HL-60 (cell line): ENCODE measurements around the gene FOSB.

ENCODE experiments used
- DNase-seq, 2 experiments: peaks; one replicate each; pipeline ENCODE4 v3.0.0-alpha.2; 2010 to 2020; ENCODE audit warnings: low read depth in 1 of 2, low spot score in 1 of 2
- H3K27ac ChIP-seq: fragments of 250-450 bp; sonication (Bioruptor Pico); replicated peaks from 2 replicates; pipeline ENCODE4 v1.5.1; 2020; ENCODE audit warnings: mild to moderate bottlenecking, moderate library complexity
- H3K27me3 ChIP-seq: fragments of 250-450 bp; sonication (Bioruptor Pico); 2 replicates; pipeline ENCODE4 v1.5.1; 2021; ENCODE audit warnings: mild to moderate bottlenecking, moderate library complexity; ENCODE audit not compliant: insufficient read depth, poor library complexity, severe bottlenecking
- H3K4me3 ChIP-seq: replicated peaks from 2 replicates; pipeline ENCODE4 v1.5.1; 2011; ENCODE audit warnings: mild to moderate bottlenecking, control low read depth, low read length; ENCODE audit not compliant: insufficient read depth
- GABPA ChIP-seq: IDR thresholded peaks from 2 replicates; pipeline ENCODE4 v1.6.1; 2012; ENCODE audit warnings: low read depth
- POLR2AphosphoS5 ChIP-seq: IDR thresholded peaks from 2 replicates; pipeline ENCODE4 v1.6.1; 2012; ENCODE audit warnings: low read depth
- REST ChIP-seq: IDR thresholded peaks from 2 replicates; pipeline ENCODE4 v1.6.1; 2012; ENCODE audit warnings: low read depth; ENCODE audit not compliant: insufficient replicate concordance
- SPI1 ChIP-seq: IDR thresholded peaks from 2 replicates; pipeline ENCODE4 v1.6.1; 2012; ENCODE audit warnings: low read depth, mild to moderate bottlenecking, borderline replicate concordance
- TF ChIP-seq, protein P1 (sequence below): IDR thresholded peaks from one replicate; pipeline ENCODE4 v1.5.1; 2011; ENCODE audit warnings: low read length, control low read depth, inconsistent platforms; ENCODE audit not compliant: insufficient read depth

FOSB gene

GRCh38 chr19:45507872-45508416 lies 40.1 kb downstream of the FOSB start:
- H3K27me3 ChIP-seq = no peaks in the 10 kb centered on the region
- no peak for TF ChIP-seq POLR2AphosphoS5
- no peak for TF ChIP-seq SPI1
- TF ChIP-seq GABPA = no peak
- TF ChIP-seq, protein P1, sequence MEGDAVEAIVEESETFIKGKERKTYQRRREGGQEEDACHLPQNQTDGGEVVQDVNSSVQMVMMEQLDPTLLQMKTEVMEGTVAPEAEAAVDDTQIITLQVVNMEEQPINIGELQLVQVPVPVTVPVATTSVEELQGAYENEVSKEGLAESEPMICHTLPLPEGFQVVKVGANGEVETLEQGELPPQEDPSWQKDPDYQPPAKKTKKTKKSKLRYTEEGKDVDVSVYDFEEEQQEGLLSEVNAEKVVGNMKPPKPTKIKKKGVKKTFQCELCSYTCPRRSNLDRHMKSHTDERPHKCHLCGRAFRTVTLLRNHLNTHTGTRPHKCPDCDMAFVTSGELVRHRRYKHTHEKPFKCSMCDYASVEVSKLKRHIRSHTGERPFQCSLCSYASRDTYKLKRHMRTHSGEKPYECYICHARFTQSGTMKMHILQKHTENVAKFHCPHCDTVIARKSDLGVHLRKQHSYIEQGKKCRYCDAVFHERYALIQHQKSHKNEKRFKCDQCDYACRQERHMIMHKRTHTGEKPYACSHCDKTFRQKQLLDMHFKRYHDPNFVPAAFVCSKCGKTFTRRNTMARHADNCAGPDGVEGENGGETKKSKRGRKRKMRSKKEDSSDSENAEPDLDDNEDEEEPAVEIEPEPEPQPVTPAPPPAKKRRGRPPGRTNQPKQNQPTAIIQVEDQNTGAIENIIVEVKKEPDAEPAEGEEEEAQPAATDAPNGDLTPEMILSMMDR = no peak
- no peak for TF ChIP-seq REST
- peak overlapping the region; percentile 96 for H3K4me3 ChIP-seq
- no peak for DNase-seq
- H3K27ac ChIP-seq = peak overlapping the region; percentile 88

GRCh38 chr19:45508417-45508860 lies 40.6 kb downstream of the FOSB start:
- Histone ChIP-seq H3K4me3 (peak overlapping the region; percentile 96), H3K27ac (peak overlapping the region; percentile 88), H3K27me3 (no peaks in the 10 kb centered on the region)
- no peak for DNase-seq
- TF ChIP-seq, protein P1 = no peak
- TF ChIP-seq GABPA (no peak), SPI1 (no peak), POLR2AphosphoS5 (no peak), REST (no peak)

DNA sequence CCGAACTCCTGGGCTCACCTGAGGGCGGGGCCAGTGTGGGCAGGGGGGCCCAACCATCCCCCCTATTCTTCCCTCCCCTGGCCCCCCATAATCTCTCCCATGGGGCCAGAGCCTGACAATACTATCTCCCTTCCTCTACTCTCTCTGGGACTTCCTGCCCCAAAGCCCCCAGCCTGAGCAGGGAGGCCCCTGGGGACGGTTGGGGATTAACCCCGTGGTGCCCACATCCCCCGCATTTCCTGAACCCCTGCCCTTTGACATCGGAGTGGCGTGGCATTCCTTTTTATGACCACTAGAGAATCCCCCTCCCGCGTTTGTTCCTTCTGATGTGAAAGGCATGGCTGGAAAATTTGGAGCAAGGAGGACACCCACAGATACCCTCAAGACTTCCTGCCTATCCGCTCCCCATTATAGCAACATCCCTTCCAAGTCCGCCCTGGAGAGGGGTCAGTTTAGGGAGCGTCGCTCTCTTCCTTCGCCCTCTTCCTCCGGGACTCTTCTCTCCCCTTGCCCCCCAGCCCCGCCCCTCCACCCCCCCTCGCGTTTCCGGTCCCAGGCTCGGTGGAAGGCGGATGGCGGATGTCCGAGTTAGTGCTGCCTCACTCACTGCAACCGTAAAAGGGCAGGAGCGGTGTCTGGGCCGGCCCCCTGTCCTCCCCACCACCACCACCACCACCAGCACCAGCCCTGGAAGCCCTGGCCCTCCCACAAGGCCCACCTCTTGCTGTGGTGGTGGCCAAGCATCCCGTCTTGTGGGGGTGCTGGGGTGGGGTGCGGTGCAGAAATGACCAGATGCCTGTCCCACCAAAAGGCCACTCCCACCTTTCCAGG lies 41.3 kb downstream of the FOSB start:
- H3K27me3 ChIP-seq = no peaks in the 10 kb centered on the region
- peak; percentile 54 to 78 for DNase-seq
- TF ChIP-seq REST = no peak
- no peak for TF ChIP-seq SPI1
- TF ChIP-seq GABPA = no peak
- TF ChIP-seq, protein P1 = no peak
- no peak for TF ChIP-seq POLR2AphosphoS5
- H3K27ac ChIP-seq = peak overlapping the region; percentile 88
- H3K4me3 ChIP-seq = peak overlapping the region; percentile 96
